ENCODE data around the gene UCP3. TPM values are rescaled to one million over a fixed set of nuclear protein-coding genes. Genes with fewer than 3 reads are reported as not detected.

The UCP3 gene
- total RNA-seq, 2 donors from 2014 or later, result 0.55 to 6.8 TPM

GRCh38 chr11:74010306-74011300 is 1.7 kb upstream of the UCP3 start:
- 88% methylated on average over 9 of the region's 9 CpGs for WGBS
- DNase-seq (ENCODE audit: low spot score), result no peak

GRCh38 chr11:74009675-74010305 is 905 bp upstream of the UCP3 start:
- intact Hi-C loops (cut with DNase I), result no loop called here
- 90% methylated on average over 5 of the region's 5 CpGs for WGBS
- TF ChIP-seq CTCF (IDR thresholded peaks at IDR 0.05) (no peak), POLR2AphosphoS5 (IDR thresholded peaks at IDR 0.05) (no peak), POLR2A (IDR thresholded peaks at IDR 0.05) (no peak)
- H3K9me3 ChIP-seq, result no peaks in the 10 kb centered on the region
- no peaks in the 10 kb centered on the region for H3K36me3 ChIP-seq
- H3K27me3 ChIP-seq (replicated peaks; ENCODE audit: insufficient read depth), result no peaks in the 10 kb centered on the region
- H3K4me1 ChIP-seq (replicated peaks), result no peaks in the 10 kb centered on the region
- H3K4me3 ChIP-seq, result no peak overlapping the region
- DNase-seq (ENCODE audit: low spot score), result no peak
- no peak overlapping the region for H3K27ac ChIP-seq

More at GRCh38 chr11:74010306-74011300, 1.7 kb upstream of the UCP3 start:
- Histone ChIP-seq H3K27ac (no peak overlapping the region), H3K4me3 (no peak overlapping the region), H3K36me3 (no peaks in the 10 kb centered on the region), H3K4me1 (replicated peaks) (no peaks in the 10 kb centered on the region), H3K27me3 (replicated peaks; ENCODE audit: insufficient read depth) (no peaks in the 10 kb centered on the region), H3K9me3 (no peaks in the 10 kb centered on the region)
- intact Hi-C loops (cut with DNase I), result no loop called here
- no peak for TF ChIP-seq CTCF (IDR thresholded peaks at IDR 0.05)
- TF ChIP-seq POLR2AphosphoS5 (IDR thresholded peaks at IDR 0.05), result no peak
- TF ChIP-seq POLR2A (IDR thresholded peaks at IDR 0.05), result no peak

GRCh38 chr11:74009230-74009547 is 304 bp upstream of the UCP3 start:
- Histone ChIP-seq H3K4me1 (replicated peaks) (no peaks in the 10 kb centered on the region), H3K27ac (no peak overlapping the region), H3K27me3 (replicated peaks; ENCODE audit: insufficient read depth) (no peaks in the 10 kb centered on the region), H3K4me3 (no peak overlapping the region), H3K9me3 (no peaks in the 10 kb centered on the region), H3K36me3 (no peaks in the 10 kb centered on the region)
- TF ChIP-seq POLR2AphosphoS5 (IDR thresholded peaks at IDR 0.05), result no peak
- no peak for TF ChIP-seq CTCF (IDR thresholded peaks at IDR 0.05)
- TF ChIP-seq POLR2A (IDR thresholded peaks at IDR 0.05), result no peak
- WGBS, result 81% methylated on average over 3 of the region's 3 CpGs
- DNase-seq (ENCODE audit: low spot score), result no peak
- intact Hi-C loops (cut with DNase I), result no loop called here

GRCh38 chr11:74007691-74008372 is 1.1 kb downstream of the UCP3 start:
- H3K27ac ChIP-seq, result no peak overlapping the region
- no peaks in the 10 kb centered on the region for H3K36me3 ChIP-seq
- H3K9me3 ChIP-seq, result no peaks in the 10 kb centered on the region
- H3K4me1 ChIP-seq (replicated peaks), result no peaks in the 10 kb centered on the region
- no peaks in the 10 kb centered on the region for H3K27me3 ChIP-seq (replicated peaks; ENCODE audit: insufficient read depth)
- TF ChIP-seq POLR2AphosphoS5 (IDR thresholded peaks at IDR 0.05) (no peak), CTCF (IDR thresholded peaks at IDR 0.05) (no peak), POLR2A (IDR thresholded peaks at IDR 0.05) (no peak)
- intact Hi-C loops (cut with DNase I), result no loop called here
- WGBS, result 84% methylated on average over 6 of the region's 6 CpGs
- no peak for DNase-seq (ENCODE audit: low spot score)
- no peak overlapping the region for H3K4me3 ChIP-seq

Measured in prostate gland (tissue), 2 donors.